Measurements from ENCODE around the gene CBLC. TPM values are rescaled to one million over a fixed set of nuclear protein-coding genes. Genes with fewer than 3 reads are reported as not detected.
"Not testable (repeated sequence)": the region's sequence is repeated elsewhere in the genome, so short reads cannot be mapped to it uniquely, and the experiment has no call there.

CBLC gene
- total RNA-seq, 2 experiments from 2014 or later: not detected

GRCh38 chr19:44820648-44821609 is 43.2 kb downstream of the CBLC start:
- CTCF ChIA-PET: no interaction called here
- DNase-seq: no peak
- H3K4me1 Mint-ChIP-seq (ENCODE audit: low read depth): no peaks in the 10 kb centered on the region
- intact Hi-C loops (cut with micrococcal nuclease): no loop called here
- H3K4me3 Mint-ChIP-seq: no peak overlapping the region
- H3K27ac Mint-ChIP-seq: no peak overlapping the region
- H3K36me3 Mint-ChIP-seq (ENCODE audit: low read depth): no peaks in the 10 kb centered on the region
- peaks cover 3% of the 10 kb centered on the region for H3K27me3 Mint-ChIP-seq (ENCODE audit: low read depth)
- no peaks in the 10 kb centered on the region for H3K9me3 Mint-ChIP-seq

GRCh38 chr19:44822177-44822576 is 44.5 kb downstream of the CBLC start:
- CTCF ChIA-PET: no interaction called here
- Mint-ChIP-seq H3K36me3 (ENCODE audit: low read depth) (no peaks in the 10 kb centered on the region), H3K4me3 (no peak overlapping the region), H3K9me3 (no peaks in the 10 kb centered on the region), H3K27me3 (ENCODE audit: low read depth) (peaks cover 3% of the 10 kb centered on the region), H3K4me1 (ENCODE audit: low read depth) (no peaks in the 10 kb centered on the region), H3K27ac (no peak overlapping the region)
- no peak for DNase-seq
- intact Hi-C loops (cut with micrococcal nuclease): no loop called here

GRCh38 chr19:44822670-44823372 is 45.1 kb downstream of the CBLC start:
- intact Hi-C loops (cut with micrococcal nuclease): no loop called here
- no peak for DNase-seq
- CTCF ChIA-PET: no interaction called here
- H3K36me3 Mint-ChIP-seq (ENCODE audit: low read depth): no peaks in the 10 kb centered on the region
- H3K27me3 Mint-ChIP-seq (ENCODE audit: low read depth): peaks cover 3% of the 10 kb centered on the region
- H3K4me3 Mint-ChIP-seq: no peak overlapping the region
- no peak overlapping the region for H3K27ac Mint-ChIP-seq
- no peaks in the 10 kb centered on the region for H3K4me1 Mint-ChIP-seq (ENCODE audit: low read depth)
- no peaks in the 10 kb centered on the region for H3K9me3 Mint-ChIP-seq

GRCh38 chr19:44823373-44823698 is 45.6 kb downstream of the CBLC start:
- DNase-seq: no peak
- Mint-ChIP-seq H3K27ac (no peak overlapping the region), H3K27me3 (ENCODE audit: low read depth) (peaks cover 3% of the 10 kb centered on the region), H3K36me3 (ENCODE audit: low read depth) (no peaks in the 10 kb centered on the region), H3K9me3 (no peaks in the 10 kb centered on the region), H3K4me1 (ENCODE audit: low read depth) (no peaks in the 10 kb centered on the region), H3K4me3 (no peak overlapping the region)
- CTCF ChIA-PET: no interaction called here
- intact Hi-C loops (cut with micrococcal nuclease): no loop called here

GRCh38 chr19:44824761-44825160 is 47.1 kb downstream of the CBLC start:
- intact Hi-C loops (cut with micrococcal nuclease): no loop called here
- DNase-seq: no peak
- H3K36me3 Mint-ChIP-seq (ENCODE audit: low read depth): no peaks in the 10 kb centered on the region
- H3K27me3 Mint-ChIP-seq (ENCODE audit: low read depth): peaks cover 3% of the 10 kb centered on the region
- H3K4me3 Mint-ChIP-seq: no peak overlapping the region
- no peaks in the 10 kb centered on the region for H3K9me3 Mint-ChIP-seq
- H3K27ac Mint-ChIP-seq: no peak overlapping the region
- no peaks in the 10 kb centered on the region for H3K4me1 Mint-ChIP-seq (ENCODE audit: low read depth)
- CTCF ChIA-PET: no interaction called here

GRCh38 chr19:44832875-44833274 is 55.2 kb downstream of the CBLC start:
- H3K36me3 Mint-ChIP-seq (ENCODE audit: low read depth); H3K27ac Mint-ChIP-seq; intact Hi-C loops (cut with micrococcal nuclease); H3K4me3 Mint-ChIP-seq; H3K27me3 Mint-ChIP-seq (ENCODE audit: low read depth); DNase-seq; H3K9me3 Mint-ChIP-seq; H3K4me1 Mint-ChIP-seq (ENCODE audit: low read depth); CTCF ChIA-PET: not testable (repeated sequence)

- H3K4me3 Mint-ChIP-seq; H3K36me3 Mint-ChIP-seq (ENCODE audit: low read depth); H3K27ac Mint-ChIP-seq; H3K9me3 Mint-ChIP-seq; DNase-seq; H3K4me1 Mint-ChIP-seq (ENCODE audit: low read depth); intact Hi-C loops (cut with micrococcal nuclease); H3K27me3 Mint-ChIP-seq (ENCODE audit: low read depth); CTCF ChIA-PET: not testable (repeated sequence)
Measured at GRCh38 chr19:44834399-44834798, 56.7 kb downstream of the CBLC start.

GRCh38 chr19:44839276-44839675 is 61.6 kb downstream of the CBLC start:
- no peaks in the 10 kb centered on the region for H3K9me3 Mint-ChIP-seq
- H3K36me3 Mint-ChIP-seq (ENCODE audit: low read depth): no peaks in the 10 kb centered on the region
- H3K27ac Mint-ChIP-seq: no peak overlapping the region
- intact Hi-C loops (cut with micrococcal nuclease): no loop called here
- no peak for DNase-seq
- H3K27me3 Mint-ChIP-seq (ENCODE audit: low read depth): no peaks in the 10 kb centered on the region
- CTCF ChIA-PET: no interaction called here
- H3K4me3 Mint-ChIP-seq: no peak overlapping the region
- peaks cover 3% of the 10 kb centered on the region for H3K4me1 Mint-ChIP-seq (ENCODE audit: low read depth)

- H3K27me3 Mint-ChIP-seq (ENCODE audit: low read depth): peaks cover 6% of the 10 kb centered on the region
- peaks cover 10% of the 10 kb centered on the region for H3K4me1 Mint-ChIP-seq (ENCODE audit: low read depth)
- H3K4me3 Mint-ChIP-seq: no peak overlapping the region
- intact Hi-C loops (cut with micrococcal nuclease): loop anchor here (10.0 kb wide), 1 partner anchor 186 kb away; no protein-coding TSS in a partner anchor
- no peak for DNase-seq
- H3K27ac Mint-ChIP-seq: no peak overlapping the region
- no peaks in the 10 kb centered on the region for H3K9me3 Mint-ChIP-seq
- H3K36me3 Mint-ChIP-seq (ENCODE audit: low read depth): no peaks in the 10 kb centered on the region
- CTCF ChIA-PET: no interaction called here
Measured at GRCh38 chr19:44840811-44841210, 63.1 kb downstream of the CBLC start.

GRCh38 chr19:44841231-44841630 is 63.5 kb downstream of the CBLC start:
- Mint-ChIP-seq H3K4me3 (no peak overlapping the region), H3K4me1 (ENCODE audit: low read depth) (peaks cover 10% of the 10 kb centered on the region), H3K27ac (no peak overlapping the region), H3K9me3 (no peaks in the 10 kb centered on the region), H3K36me3 (ENCODE audit: low read depth) (no peaks in the 10 kb centered on the region), H3K27me3 (ENCODE audit: low read depth) (peaks cover 6% of the 10 kb centered on the region)
- intact Hi-C loops (cut with micrococcal nuclease): loop anchor here (10.0 kb wide), 1 partner anchor 186 kb away; no protein-coding TSS in a partner anchor
- CTCF ChIA-PET: interaction anchor here (0.8 kb wide), 1 partner anchor 270 kb away, joined by 3 read pairs; no protein-coding TSS in a partner anchor
- no peak for DNase-seq

- peaks cover 18% of the 10 kb centered on the region for H3K27me3 Mint-ChIP-seq (ENCODE audit: low read depth)
- no peaks in the 10 kb centered on the region for H3K9me3 Mint-ChIP-seq
- H3K4me3 Mint-ChIP-seq: peak overlapping the region; percentile 83
- peaks cover 20% of the 10 kb centered on the region for H3K4me1 Mint-ChIP-seq (ENCODE audit: low read depth)
- no peak overlapping the region for H3K27ac Mint-ChIP-seq
- intact Hi-C loops (cut with micrococcal nuclease): loop anchor here (1.0 to 10.0 kb wide), 8 partner anchors 45 to 190 kb away; no protein-coding TSS in a partner anchor
- CTCF ChIA-PET: interaction anchor here (1.0 to 1.3 kb wide), 2 partner anchors 50 to 156 kb away, joined by 3 to 5 read pairs; no protein-coding TSS in a partner anchor
- no peaks in the 10 kb centered on the region for H3K36me3 Mint-ChIP-seq (ENCODE audit: low read depth)
- no peak for DNase-seq
Measured at GRCh38 chr19:44845286-44845611, 67.6 kb downstream of the CBLC start.

- DNase-seq: peak; percentile 95
- no peak within 1 kb of the TSS for H3K27ac Mint-ChIP-seq
- peaks cover 18% of the 10 kb centered on the region for H3K27me3 Mint-ChIP-seq (ENCODE audit: low read depth)
- H3K4me3 Mint-ChIP-seq: peak within 1 kb of the TSS; percentile 83
- H3K36me3 Mint-ChIP-seq (ENCODE audit: low read depth): no peaks in the 10 kb centered on the region
- intact Hi-C loops (cut with micrococcal nuclease): loop anchor here (1.0 to 10.0 kb wide), 9 partner anchors 44 to 191 kb away; partner anchors contain the start of gene CLPTM1
- CTCF ChIA-PET: interaction anchor here (0.6 to 1.2 kb wide), 8 partner anchors 45 to 106 kb away, joined by 3 to 5 read pairs (median 3); partner anchors contain the start of gene TOMM40
- peaks cover 20% of the 10 kb centered on the region for H3K4me1 Mint-ChIP-seq (ENCODE audit: low read depth)
- H3K9me3 Mint-ChIP-seq: no peaks in the 10 kb centered on the region
Measured at GRCh38 chr19:44845612-44846454, 68.1 kb downstream of the CBLC start, which contains the start of gene NECTIN2. TSS of gene NECTIN2 (plus strand) at chr19:44846297. CDS start at chr19:44846526, 229 bp downstream.

All from activated naive CD4-positive, alpha-beta T cell treated with anti-CD3 and anti-CD28 coated beads for 36 hours (primary cell).